ENCODE data around the gene UPF2.
"Not testable (repeated sequence)": the region's sequence is repeated elsewhere in the genome, so short reads cannot be mapped to it uniquely, and the experiment has no call there.

The UPF2 gene

DNA sequence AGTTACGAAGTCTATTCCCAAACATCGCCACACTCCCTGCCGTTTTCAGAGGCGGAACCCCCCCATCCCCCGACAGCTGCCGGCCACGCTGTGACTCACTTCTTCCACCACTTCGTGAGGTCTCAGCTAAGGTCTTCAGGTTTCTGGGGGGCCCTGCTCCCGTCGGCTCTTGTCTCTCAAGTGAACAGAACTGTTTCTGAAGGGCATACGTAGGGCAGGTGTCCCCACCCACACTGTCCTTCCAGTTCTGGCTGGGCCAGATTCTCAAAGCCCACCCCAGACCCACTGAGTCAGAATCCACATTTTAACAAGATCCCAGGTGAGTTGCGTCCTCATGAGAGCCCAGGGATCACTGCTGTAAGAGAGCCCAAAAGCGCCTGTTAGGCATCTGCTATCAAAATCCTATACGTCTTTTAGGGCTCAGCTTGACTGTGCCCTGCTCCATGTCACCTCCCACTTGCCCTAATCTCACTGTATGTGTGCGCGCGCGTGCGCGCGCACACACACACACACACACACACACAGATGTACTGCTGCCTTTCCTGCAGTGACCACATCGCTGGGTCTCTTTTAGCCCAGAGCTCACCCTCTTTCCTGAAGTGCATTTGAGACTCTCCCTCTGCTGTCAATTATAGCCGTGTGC, 140.7 kb downstream of the UPF2 start:
- DNase-seq = no peak

DNA sequence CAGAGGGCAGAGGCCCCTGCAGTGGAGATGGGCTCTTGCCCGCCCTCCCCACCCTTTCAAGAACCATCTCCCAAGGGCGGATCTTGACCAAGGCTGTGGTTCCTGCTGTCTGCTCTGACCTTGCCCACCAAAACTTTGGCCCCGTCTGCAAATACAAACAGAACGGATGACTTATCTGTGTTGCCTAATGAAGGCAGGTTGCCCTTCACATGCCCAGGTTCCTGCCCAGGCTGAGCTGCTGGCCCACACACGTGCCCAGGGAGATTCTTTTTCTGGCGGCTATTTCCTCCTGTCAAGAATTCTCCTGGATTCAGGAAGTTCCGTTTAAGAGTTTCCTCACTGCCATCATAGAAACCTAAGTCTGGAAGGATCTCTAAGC, 141.2 kb downstream of the UPF2 start:
- no peak for DNase-seq

DNA sequence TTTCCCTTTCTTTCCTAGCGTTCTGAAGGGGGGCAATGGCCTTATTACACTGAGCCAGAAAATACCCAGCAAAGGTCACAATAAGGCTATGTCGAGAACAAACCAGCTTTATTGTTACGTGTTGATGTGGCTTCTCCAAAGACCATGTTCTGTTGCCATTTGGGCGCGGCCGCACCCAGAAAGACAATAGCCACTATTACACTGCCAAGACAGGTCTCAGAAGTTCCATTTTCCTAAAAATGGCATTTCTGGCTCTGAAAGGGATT, 141.6 kb downstream of the UPF2 start:
- no peak for DNase-seq

DNA sequence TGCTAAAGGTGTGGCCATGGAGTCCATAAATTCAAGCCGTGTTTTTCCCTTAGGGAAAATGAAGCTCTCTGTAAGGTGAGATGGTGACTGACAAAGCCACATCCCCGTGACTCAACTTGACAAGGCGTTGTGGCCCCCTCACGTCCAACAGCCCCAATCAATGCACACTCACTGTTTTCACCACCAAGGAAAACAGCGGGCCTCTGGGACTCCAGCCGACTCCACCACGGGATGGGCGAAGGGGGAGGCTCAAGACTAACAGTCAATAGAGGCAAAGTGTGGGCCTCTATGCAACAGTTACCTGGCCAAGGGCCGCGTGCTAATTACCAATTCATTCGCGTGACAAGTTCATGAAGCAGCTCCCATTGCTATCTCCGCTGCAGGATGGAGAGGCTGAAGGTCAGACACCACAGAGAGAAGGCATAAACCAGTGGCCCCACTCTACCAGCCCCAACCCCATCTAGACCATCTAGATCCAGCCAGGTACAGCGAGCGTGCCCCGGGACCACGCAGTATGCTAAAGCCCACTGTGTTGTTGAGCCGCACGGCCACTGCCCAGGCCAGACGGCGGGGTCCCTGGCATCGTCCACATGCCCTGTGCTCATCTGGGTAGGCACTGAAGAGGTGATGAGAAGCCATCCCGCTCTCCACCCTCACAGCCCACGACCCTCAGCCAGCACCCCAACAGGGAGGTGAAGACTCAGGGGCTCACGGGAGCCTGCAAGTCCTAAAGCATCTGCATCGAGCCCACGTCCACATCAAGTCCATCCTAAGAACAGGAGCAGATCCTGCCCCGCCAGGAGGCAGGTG, 143.3 kb downstream of the UPF2 start:
- no peak for DNase-seq

DNA sequence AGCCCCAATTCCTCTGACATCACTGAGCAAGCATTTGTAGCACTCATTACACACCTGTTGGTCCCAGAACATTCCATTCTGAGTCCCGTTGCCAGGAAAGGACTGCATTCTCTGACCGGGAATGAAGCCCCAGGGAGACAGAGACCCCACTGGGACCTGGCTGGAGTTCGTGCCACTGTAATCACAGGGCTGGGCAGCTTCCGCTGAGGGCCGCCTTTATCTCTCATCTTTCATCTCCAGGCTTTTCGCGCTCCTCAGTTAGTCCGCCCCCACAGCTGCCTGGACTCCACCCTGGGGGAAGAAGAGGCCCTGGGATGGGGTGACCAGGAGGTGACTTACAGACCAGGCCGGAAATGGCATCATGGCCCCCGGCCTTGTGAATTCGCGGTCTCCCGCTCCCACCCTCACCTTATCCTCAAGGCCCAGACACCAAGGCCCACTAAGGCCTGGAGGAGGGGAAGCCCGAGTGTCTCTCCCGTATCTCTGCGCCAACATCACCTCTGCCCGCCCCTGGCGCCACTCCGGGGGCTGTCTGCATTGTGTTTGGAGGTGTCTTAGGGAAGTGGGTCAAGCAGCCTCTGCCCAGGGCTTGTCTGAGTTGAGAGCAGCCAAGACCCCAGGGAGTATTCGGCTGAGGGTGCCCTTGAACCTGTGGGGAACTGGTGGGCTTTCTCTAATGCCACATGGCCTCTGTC, 144.1 kb downstream of the UPF2 start:
- no peak for DNase-seq

DNA sequence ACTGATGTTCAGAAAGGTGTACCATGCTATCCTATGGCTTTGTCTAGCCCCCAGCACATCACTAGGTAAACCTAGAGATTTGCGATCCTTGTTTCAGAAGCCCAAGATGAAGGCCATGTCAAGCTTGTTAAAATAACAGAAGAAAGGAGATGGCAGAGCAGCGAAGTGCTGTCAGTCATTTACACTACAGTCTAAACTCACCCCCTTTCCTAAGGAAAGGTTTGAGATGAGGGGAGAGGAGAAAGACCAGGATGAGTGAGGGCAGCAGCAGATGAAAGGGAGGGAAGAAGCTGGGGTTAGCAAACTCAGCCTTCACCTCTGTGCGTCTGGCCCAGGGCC, 144.6 kb downstream of the UPF2 start:
- DNase-seq = no peak

GRCh38 chr10:11896549-11897200, 145.9 kb downstream of the UPF2 start:
- DNase-seq = no peak

GRCh38 chr10:11895598-11895997, 147.0 kb downstream of the UPF2 start:
- no peak for DNase-seq

DNA sequence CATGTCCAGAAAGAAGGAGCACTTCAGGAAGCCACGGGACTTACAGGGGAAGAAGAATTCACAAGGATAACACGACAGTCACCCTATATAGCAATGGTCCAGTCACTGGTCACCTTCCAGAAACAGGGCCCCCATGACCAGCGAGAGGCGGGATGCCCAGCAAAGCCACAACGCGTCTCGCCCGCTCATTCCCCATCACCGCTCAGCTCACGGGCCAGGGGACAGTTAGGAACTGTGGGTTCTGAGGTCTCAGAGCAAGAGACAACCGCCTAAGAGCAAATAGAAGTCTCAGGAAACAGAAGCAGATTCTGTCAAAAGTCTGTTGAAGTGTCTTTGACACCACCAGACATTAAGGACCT, 147.5 kb downstream of the UPF2 start:
- DNase-seq = no peak

- DNase-seq = no peak
These were observed 148.1 kb downstream of the UPF2 start for GRCh38 chr10:11894381-11895107.

GRCh38 chr10:11893749-11894278, 148.8 kb downstream of the UPF2 start:
- DNase-seq = no peak

- DNase-seq = no peak
These were observed 150.7 kb downstream of the UPF2 start for GRCh38 chr10:11891776-11892486.

GRCh38 chr10:11889263-11889662, 153.3 kb downstream of the UPF2 start:
- DNase-seq = not testable (repeated sequence)

- no peak for DNase-seq
These were observed 155.0 kb downstream of the UPF2 start for GRCh38 chr10:11887381-11888227.

DNA sequence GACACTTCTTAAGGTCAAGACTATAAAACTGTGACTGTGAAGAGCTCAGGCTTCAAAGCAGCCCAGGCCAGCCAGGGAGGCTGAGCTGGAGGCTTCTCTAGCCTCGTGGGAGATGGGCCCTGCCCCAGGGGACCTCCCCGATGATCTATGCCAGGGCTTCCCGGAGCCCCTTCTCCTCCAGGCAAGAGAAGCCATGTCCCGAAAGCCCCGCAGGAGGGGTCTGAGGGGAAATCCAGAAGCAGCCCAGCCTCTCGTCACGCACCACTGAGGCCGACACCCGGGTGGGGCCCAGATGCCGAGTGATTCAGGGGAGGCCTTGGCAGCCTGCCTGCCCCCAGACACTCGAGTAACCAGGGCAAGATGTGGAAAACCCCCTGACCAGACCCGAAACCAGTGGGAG, 155.8 kb downstream of the UPF2 start:
- DNase-seq = no peak

GRCh38 chr10:11886138-11886474, 156.5 kb downstream of the UPF2 start:
- no peak for DNase-seq

DNA sequence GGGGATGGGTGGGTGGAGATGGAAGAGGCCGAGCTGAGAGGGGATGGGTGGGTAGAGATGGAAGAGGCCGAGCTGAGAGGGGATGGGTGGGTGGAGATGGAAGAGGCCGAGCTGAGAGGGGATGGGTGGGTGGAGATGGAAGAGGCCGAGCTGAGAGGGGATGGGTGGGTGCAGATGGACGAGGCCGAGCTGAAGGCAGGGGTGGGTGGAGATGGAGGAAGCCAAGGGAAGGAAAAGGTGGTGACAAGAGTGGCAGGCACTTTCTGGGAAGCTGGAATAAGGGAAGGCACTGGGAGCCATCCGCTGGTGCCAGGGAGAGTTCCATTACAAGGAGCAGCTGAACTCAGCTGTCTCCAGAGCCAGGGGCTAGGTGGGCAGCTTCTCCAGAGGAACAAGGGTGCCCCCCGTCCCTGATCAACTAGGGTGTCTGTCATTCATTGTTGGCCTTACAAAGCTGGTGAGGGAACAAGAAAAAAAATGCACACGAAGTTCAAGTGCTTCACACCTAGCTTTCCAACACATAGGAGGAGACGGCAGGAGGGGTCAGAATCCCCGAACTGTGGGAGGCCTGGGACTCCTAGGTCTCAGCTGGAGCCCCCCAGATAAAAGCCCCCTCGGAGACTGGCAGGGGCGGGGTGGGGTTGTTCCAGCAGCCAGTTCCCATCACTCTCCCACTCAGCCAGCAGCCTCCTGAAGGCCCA, 157.0 kb downstream of the UPF2 start:
- DNase-seq = no peak

- peak; percentile 4 for DNase-seq
These were observed 157.7 kb downstream of the UPF2 start for GRCh38 chr10:11884706-11885423.

DNA sequence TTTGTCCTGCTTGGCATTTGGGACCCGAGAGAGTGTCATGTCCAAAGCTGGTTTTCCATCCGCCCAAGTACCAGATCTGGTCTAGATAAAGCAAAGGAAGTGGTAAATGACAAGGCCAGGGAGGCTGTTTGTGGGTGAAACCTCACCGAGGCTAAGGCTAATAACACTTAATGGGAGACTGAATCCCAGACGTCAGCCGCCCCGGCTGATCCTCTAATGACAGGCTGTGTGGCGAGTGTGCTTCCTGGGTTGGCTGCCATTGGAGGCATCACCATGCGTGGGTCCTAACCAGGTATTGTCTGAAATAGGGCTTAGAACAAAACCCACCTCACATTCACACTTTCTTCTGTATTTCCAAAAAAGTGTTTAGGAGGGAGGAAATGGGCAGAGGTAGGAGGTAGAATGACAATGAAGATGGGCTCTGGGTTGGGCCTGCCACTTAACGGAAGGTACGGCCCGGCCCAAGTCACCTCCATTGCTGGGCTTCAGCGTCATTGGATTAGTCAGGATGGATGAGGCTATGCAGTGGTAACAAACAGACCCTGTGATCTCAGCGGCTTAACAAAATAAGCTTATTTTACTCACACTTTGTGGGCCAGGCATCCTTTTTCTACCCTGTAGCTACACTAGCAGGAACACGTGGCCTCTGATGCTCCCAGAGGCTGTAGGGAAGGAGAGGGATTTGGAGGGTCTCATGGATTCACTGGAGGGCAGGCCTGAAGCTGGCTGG, 159.8 kb downstream of the UPF2 start:
- no peak for DNase-seq

Measured in DMS79 (cell line).